Measurements from ENCODE around the gene PCDHB6. TPM values are rescaled to one million over a fixed set of nuclear protein-coding genes. Genes with fewer than 3 reads are reported as not detected.
"Not testable (repeated sequence)": the region's sequence is repeated elsewhere in the genome, so short reads cannot be mapped to it uniquely, and the experiment has no call there.

PCDHB6 gene
- total RNA-seq, 1 donor, result 0.72 TPM

GRCh38 chr5:141127305-141127704, 22.6 kb upstream of the PCDHB6 start:
- Histone ChIP-seq H3K4me1 (ENCODE audit: insufficient read depth, low read length) (no peaks in the 10 kb centered on the region), H3K4me3 (ENCODE audit: insufficient read depth, low read length) (no peak overlapping the region), H3K4me2 (ENCODE audit: insufficient read depth, low read length) (no peak overlapping the region), H4K20me1 (ENCODE audit: insufficient read depth, low read length) (no peaks in the 10 kb centered on the region), H3K27ac (ENCODE audit: low read depth, low read length) (no peak overlapping the region), H3K79me2 (ENCODE audit: insufficient read depth, low read length) (no peaks in the 10 kb centered on the region), H3K36me3 (ENCODE audit: insufficient read depth, low read length) (no peaks in the 10 kb centered on the region), H3K27me3 (ENCODE audit: insufficient read depth, low read length) (no peaks in the 10 kb centered on the region), H2AFZ (ENCODE audit: low read length) (no peak overlapping the region), H3K9me3 (ENCODE audit: low read depth, low read length) (no peaks in the 10 kb centered on the region)
- TF ChIP-seq CTCF (IDR thresholded peaks at IDR 0.05; ENCODE audit: extremely low read depth, low read depth, low read length), result no peak
- no peak for DNase-seq (ENCODE audit: insufficient read length, low spot score, missing footprints)

- Histone ChIP-seq H3K9me3 (ENCODE audit: low read depth, low read length) (no peaks in the 10 kb centered on the region), H3K27me3 (ENCODE audit: insufficient read depth, low read length) (no peaks in the 10 kb centered on the region), H2AFZ (ENCODE audit: low read length) (peak within 1 kb of the TSS; percentile 74), H3K27ac (ENCODE audit: low read depth, low read length) (no peak within 1 kb of the TSS), H3K4me2 (ENCODE audit: insufficient read depth, low read length) (peak within 1 kb of the TSS; percentile 66), H4K20me1 (ENCODE audit: insufficient read depth, low read length) (no peaks in the 10 kb centered on the region), H3K4me3 (ENCODE audit: insufficient read depth, low read length) (peak within 1 kb of the TSS; percentile 67), H3K4me1 (ENCODE audit: insufficient read depth, low read length) (no peaks in the 10 kb centered on the region), H3K79me2 (ENCODE audit: insufficient read depth, low read length) (no peaks in the 10 kb centered on the region), H3K36me3 (ENCODE audit: insufficient read depth, low read length) (no peaks in the 10 kb centered on the region)
- DNase-seq (ENCODE audit: insufficient read length, low spot score, missing footprints), result no peak
- TF ChIP-seq CTCF (IDR thresholded peaks at IDR 0.05; ENCODE audit: extremely low read depth, low read depth, low read length), result peak; percentile 45
These were observed 14.7 kb upstream of the PCDHB6 start, which contains the start of gene PCDHB5 for GRCh38 chr5:141135030-141135717. Gene PCDHB5, plus strand, starts transcription at chr5:141135206. Its CDS starts 229 bp downstream, at chr5:141135435.

GRCh38 chr5:141135718-141136266, 14.1 kb upstream of the PCDHB6 start:
- DNase-seq (ENCODE audit: insufficient read length, low spot score, missing footprints), result no peak
- no peaks in the 10 kb centered on the region for H4K20me1 ChIP-seq (ENCODE audit: insufficient read depth, low read length)
- peak overlapping the region; percentile 67 for H3K4me3 ChIP-seq (ENCODE audit: insufficient read depth, low read length)
- no peaks in the 10 kb centered on the region for H3K27me3 ChIP-seq (ENCODE audit: insufficient read depth, low read length)
- H3K9me3 ChIP-seq (ENCODE audit: low read depth, low read length), result no peaks in the 10 kb centered on the region
- no peak for TF ChIP-seq CTCF (IDR thresholded peaks at IDR 0.05; ENCODE audit: extremely low read depth, low read depth, low read length)
- H3K27ac ChIP-seq (ENCODE audit: low read depth, low read length), result no peak overlapping the region
- H2AFZ ChIP-seq (ENCODE audit: low read length), result no peak overlapping the region
- peak overlapping the region; percentile 66 for H3K4me2 ChIP-seq (ENCODE audit: insufficient read depth, low read length)
- H3K79me2 ChIP-seq (ENCODE audit: insufficient read depth, low read length), result no peaks in the 10 kb centered on the region
- no peaks in the 10 kb centered on the region for H3K36me3 ChIP-seq (ENCODE audit: insufficient read depth, low read length)
- no peaks in the 10 kb centered on the region for H3K4me1 ChIP-seq (ENCODE audit: insufficient read depth, low read length)

- H3K4me1 ChIP-seq (ENCODE audit: insufficient read depth, low read length); H3K4me2 ChIP-seq (ENCODE audit: insufficient read depth, low read length); H3K79me2 ChIP-seq (ENCODE audit: insufficient read depth, low read length); H3K27me3 ChIP-seq (ENCODE audit: insufficient read depth, low read length); H3K9me3 ChIP-seq (ENCODE audit: low read depth, low read length); H3K36me3 ChIP-seq (ENCODE audit: insufficient read depth, low read length); H3K27ac ChIP-seq (ENCODE audit: low read depth, low read length); H4K20me1 ChIP-seq (ENCODE audit: insufficient read depth, low read length); DNase-seq (ENCODE audit: insufficient read length, low spot score, missing footprints); H2AFZ ChIP-seq (ENCODE audit: low read length); H3K4me3 ChIP-seq (ENCODE audit: insufficient read depth, low read length): not testable (repeated sequence)
These were observed 12.5 kb upstream of the PCDHB6 start for GRCh38 chr5:141137346-141137745.
